ENCODE measurements around the gene TNNI3K. TPM values are rescaled to one million over a fixed set of nuclear protein-coding genes. Genes with fewer than 3 reads are reported as not detected.
A peak's percentile ranks its signal among the peaks of the same experiment; 100 is the strongest.

Gene TNNI3K
- total RNA-seq, 2 experiments from 2014 or later = not detected

DNA sequence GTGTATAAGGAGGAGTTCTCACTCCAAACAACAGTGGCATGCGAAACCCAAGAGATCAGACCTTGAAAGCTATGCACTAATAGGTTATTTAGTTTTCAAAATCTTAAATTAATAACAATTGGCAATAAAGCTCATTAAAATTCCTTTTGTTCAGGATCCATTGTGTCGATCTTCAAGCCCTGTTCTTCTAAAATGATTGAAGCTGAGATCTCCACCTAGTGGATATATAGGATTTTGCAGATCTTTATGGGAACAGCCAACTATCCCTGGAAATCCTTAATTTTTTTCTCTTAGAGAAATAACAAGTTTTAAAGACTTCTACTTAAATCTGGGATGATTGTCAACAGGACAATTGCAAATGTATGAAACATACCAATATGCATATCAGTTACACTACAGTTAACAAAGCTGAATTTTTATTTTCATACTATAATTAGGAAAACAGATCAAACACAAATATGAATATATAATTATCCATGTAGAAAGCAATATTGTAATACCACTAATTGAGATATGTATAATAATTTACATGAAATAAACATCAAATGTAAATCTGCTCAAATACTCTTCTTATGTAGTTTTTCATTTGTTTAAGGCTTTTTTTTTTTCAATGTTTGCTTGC lies 233.9 kb downstream of the TNNI3K start:
- Mint-ChIP-seq H3K27ac (no peak overlapping the region), H3K36me3 (no peaks in the 10 kb centered on the region), H3K4me1 (no peaks in the 10 kb centered on the region), H3K9me3 (no peaks in the 10 kb centered on the region), H3K27me3 (peaks cover 4% of the 10 kb centered on the region), H3K4me3 (no peak overlapping the region)
- DNase-seq = no peak

- H3K4me3 Mint-ChIP-seq = no peak overlapping the region
- no peaks in the 10 kb centered on the region for H3K4me1 Mint-ChIP-seq
- H3K27ac Mint-ChIP-seq = no peak overlapping the region
- no peaks in the 10 kb centered on the region for H3K36me3 Mint-ChIP-seq
- no peaks in the 10 kb centered on the region for H3K9me3 Mint-ChIP-seq
- no peak for DNase-seq
- H3K27me3 Mint-ChIP-seq = peaks cover 4% of the 10 kb centered on the region
These were observed 235.1 kb downstream of the TNNI3K start for GRCh38 chr1:74470251-74470650.

DNA sequence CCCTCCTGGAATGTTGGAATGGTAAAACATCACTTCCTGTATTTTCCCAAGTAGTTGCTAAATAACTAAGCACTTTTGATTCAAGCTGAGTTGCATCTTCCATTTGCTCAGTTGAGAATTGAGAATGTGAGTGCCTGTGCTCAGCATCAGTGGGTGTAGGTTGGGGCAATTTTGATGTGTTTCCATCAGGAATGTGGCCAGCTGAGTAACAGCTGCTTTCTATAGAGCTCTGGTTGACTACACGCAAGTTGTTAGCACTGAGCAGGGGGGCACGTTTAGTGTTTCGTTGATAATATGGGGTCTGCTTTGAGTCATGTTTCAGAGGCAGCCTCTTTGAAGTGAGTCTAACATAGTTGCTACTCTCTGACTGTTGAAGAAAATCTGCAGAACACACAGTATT lies 235.7 kb downstream of the TNNI3K start:
- Mint-ChIP-seq H3K27ac (no peak overlapping the region), H3K9me3 (no peaks in the 10 kb centered on the region), H3K27me3 (peaks cover 4% of the 10 kb centered on the region), H3K36me3 (no peaks in the 10 kb centered on the region), H3K4me3 (no peak overlapping the region), H3K4me1 (no peaks in the 10 kb centered on the region)
- no peak for DNase-seq

- H3K9me3 Mint-ChIP-seq = no peaks in the 10 kb centered on the region
- no peak overlapping the region for H3K27ac Mint-ChIP-seq
- no peaks in the 10 kb centered on the region for H3K4me1 Mint-ChIP-seq
- H3K36me3 Mint-ChIP-seq = no peaks in the 10 kb centered on the region
- H3K4me3 Mint-ChIP-seq = no peak overlapping the region
- DNase-seq = no peak
- H3K27me3 Mint-ChIP-seq = peaks cover 4% of the 10 kb centered on the region
These were observed 236.3 kb downstream of the TNNI3K start for GRCh38 chr1:74471470-74471869.

DNA sequence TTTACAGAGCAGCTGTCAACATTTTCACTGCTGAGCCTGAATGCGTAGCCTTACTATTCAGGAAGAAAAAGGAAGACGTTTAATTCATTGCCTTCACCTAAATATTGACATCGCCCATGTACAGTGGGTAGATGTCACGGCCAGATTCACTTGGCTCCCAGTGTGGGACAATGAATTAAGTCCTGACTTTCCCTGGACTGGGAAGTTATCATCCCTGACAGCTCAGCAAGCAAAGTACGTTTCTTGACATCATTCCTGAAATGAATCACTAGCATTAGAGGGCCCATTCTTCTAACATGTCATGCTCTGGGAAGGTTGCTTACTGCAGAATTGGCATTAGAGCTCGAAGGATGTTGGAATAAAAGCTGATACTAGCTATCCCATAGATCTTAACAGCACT lies 239.4 kb downstream of the TNNI3K start:
- DNase-seq = no peak
- Mint-ChIP-seq H3K27me3 (no peaks in the 10 kb centered on the region), H3K9me3 (no peaks in the 10 kb centered on the region), H3K36me3 (no peaks in the 10 kb centered on the region), H3K4me1 (no peaks in the 10 kb centered on the region), H3K27ac (no peak overlapping the region), H3K4me3 (no peak overlapping the region)

GRCh38 chr1:74478979-74479378 lies 243.8 kb downstream of the TNNI3K start:
- Mint-ChIP-seq H3K4me1 (no peaks in the 10 kb centered on the region), H3K9me3 (no peaks in the 10 kb centered on the region), H3K27ac (no peak overlapping the region), H3K36me3 (no peaks in the 10 kb centered on the region), H3K4me3 (no peak overlapping the region), H3K27me3 (peaks cover 5% of the 10 kb centered on the region)
- no peak for DNase-seq

- Mint-ChIP-seq H3K36me3 (no peaks in the 10 kb centered on the region), H3K4me1 (no peaks in the 10 kb centered on the region), H3K27me3 (peaks cover 5% of the 10 kb centered on the region), H3K4me3 (no peak overlapping the region), H3K9me3 (no peaks in the 10 kb centered on the region), H3K27ac (no peak overlapping the region)
- no peak for DNase-seq
These were observed 244.9 kb downstream of the TNNI3K start for GRCh38 chr1:74480068-74480467.

GRCh38 chr1:74481607-74482006 lies 246.4 kb downstream of the TNNI3K start:
- peaks cover 5% of the 10 kb centered on the region for H3K27me3 Mint-ChIP-seq

DNA sequence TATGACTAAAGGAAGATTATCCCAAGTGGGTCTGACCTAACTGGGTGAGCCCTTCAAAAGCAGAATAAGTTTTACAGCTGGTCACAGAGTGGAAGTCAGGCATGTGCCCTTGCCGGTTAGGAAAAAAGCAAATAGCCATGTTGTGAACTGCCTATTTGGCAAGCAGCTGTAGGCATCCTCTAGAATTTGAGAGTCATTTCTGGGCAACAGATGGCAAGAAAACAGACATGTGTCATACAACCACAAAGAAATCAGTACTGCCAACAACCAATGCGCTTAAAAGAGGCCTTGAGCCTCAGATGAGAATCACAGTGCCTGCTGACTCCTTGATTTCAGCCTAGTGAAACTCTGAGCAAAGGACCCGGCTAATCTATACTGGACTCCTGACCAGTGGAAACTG lies 250.4 kb downstream of the TNNI3K start:
- no peaks in the 10 kb centered on the region for H3K4me1 Mint-ChIP-seq
- no peak overlapping the region for H3K27ac Mint-ChIP-seq
- H3K4me3 Mint-ChIP-seq = no peak overlapping the region
- no peaks in the 10 kb centered on the region for H3K9me3 Mint-ChIP-seq
- no peaks in the 10 kb centered on the region for H3K36me3 Mint-ChIP-seq
- DNase-seq = no peak
- no peaks in the 10 kb centered on the region for H3K27me3 Mint-ChIP-seq

More at GRCh38 chr1:74481607-74482006, 246.4 kb downstream of the TNNI3K start:
- Mint-ChIP-seq H3K4me1 (no peaks in the 10 kb centered on the region), H3K36me3 (no peaks in the 10 kb centered on the region), H3K4me3 (no peak overlapping the region), H3K27ac (no peak overlapping the region), H3K9me3 (no peaks in the 10 kb centered on the region)
- DNase-seq = no peak

DNA sequence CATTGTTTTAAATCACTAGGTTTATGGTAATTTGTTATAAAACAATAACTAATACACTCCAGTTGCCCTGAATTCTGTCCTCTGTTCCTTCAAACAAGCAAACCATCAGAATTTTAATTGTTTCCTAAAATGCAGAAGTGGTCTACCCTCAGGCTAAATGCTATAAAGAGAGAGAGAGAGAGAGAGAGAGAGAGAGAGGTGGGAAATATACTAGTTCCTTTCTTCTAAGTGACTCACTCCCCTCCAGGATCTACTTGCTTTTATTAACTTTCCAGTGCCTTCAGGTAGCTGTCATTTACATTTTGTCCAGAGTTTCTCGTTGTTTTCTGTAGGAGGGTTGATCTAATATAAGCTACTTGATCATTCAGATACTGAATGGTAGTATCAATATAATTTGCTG lies 250.8 kb downstream of the TNNI3K start:
- no peaks in the 10 kb centered on the region for H3K27me3 Mint-ChIP-seq
- no peaks in the 10 kb centered on the region for H3K9me3 Mint-ChIP-seq
- H3K4me1 Mint-ChIP-seq = no peaks in the 10 kb centered on the region
- H3K4me3 Mint-ChIP-seq = no peak overlapping the region
- DNase-seq = no peak
- H3K27ac Mint-ChIP-seq = no peak overlapping the region
- H3K36me3 Mint-ChIP-seq = no peaks in the 10 kb centered on the region

DNA sequence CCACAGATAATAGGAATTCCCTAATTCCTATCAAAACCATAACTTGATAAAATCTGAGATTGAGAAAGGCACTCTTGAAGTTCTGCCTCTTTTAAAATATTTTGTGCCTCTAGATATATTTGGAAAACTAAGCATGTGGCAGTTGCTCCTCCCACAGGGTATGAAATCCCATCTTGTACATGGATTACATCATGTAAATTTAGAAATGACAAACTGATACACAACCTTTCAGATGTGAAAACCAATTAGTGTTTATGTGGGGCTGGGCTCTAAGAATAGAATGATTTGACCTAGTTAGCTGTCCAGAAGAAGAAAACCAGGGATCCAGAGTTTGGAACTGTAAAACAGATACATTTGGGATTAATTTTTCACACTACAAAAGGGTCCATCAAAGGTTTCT lies 261.5 kb downstream of the TNNI3K start:
- H3K27ac Mint-ChIP-seq = no peak overlapping the region
- H3K4me3 Mint-ChIP-seq = no peak overlapping the region
- DNase-seq = no peak
- no peaks in the 10 kb centered on the region for H3K4me1 Mint-ChIP-seq
- H3K36me3 Mint-ChIP-seq = no peaks in the 10 kb centered on the region
- no peaks in the 10 kb centered on the region for H3K9me3 Mint-ChIP-seq
- H3K27me3 Mint-ChIP-seq = no peaks in the 10 kb centered on the region

DNA sequence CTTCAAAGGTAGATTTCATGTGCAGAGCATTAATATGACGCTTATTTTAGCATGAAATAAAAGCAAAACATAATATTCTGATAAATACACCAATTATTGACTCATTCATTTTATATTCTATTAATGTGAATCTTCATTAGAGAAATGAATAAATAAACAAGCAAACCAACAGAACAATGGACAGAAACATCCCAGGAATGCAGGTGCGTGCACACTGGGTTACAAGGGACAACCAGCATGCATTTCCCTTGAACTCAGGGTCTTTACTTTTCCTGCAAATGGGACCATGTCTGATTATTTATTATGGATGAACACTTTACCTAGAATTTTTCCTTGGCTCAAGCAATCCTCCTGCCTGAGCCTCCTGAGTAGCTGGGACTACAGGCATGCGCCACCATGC lies 263.7 kb downstream of the TNNI3K start:
- no peak for DNase-seq
- Mint-ChIP-seq H3K27ac (no peak overlapping the region), H3K4me3 (no peak overlapping the region), H3K4me1 (no peaks in the 10 kb centered on the region), H3K27me3 (no peaks in the 10 kb centered on the region), H3K9me3 (no peaks in the 10 kb centered on the region), H3K36me3 (no peaks in the 10 kb centered on the region)

DNA sequence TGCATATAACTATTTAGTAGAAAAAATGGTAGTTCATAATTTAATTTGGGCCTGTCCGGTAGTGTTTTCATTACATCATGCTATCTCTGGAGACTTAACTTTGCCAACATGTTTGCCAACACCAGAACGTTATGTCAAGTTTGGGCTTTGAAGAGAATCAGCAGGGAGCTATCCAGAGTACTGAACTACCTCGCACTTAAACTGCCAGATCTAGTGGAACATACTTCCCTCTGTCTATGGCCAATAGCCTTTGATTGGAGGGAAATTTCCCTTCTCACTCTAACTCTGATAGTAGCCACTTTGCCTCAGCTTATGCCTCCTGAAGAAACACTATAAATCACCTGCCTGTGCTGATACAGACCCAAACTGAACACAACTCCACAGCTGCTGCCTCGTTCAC lies 267.2 kb downstream of the TNNI3K start:
- Mint-ChIP-seq H3K27me3 (no peaks in the 10 kb centered on the region), H3K9me3 (no peaks in the 10 kb centered on the region), H3K4me3 (no peak overlapping the region), H3K36me3 (no peaks in the 10 kb centered on the region), H3K4me1 (no peaks in the 10 kb centered on the region), H3K27ac (no peak overlapping the region)
- DNase-seq = no peak

- Mint-ChIP-seq H3K27ac (no peak overlapping the region), H3K4me3 (no peak overlapping the region), H3K4me1 (no peaks in the 10 kb centered on the region), H3K36me3 (no peaks in the 10 kb centered on the region), H3K27me3 (no peaks in the 10 kb centered on the region), H3K9me3 (no peaks in the 10 kb centered on the region)
- DNase-seq = no peak
These were observed 267.7 kb downstream of the TNNI3K start for GRCh38 chr1:74502858-74503257.

DNA sequence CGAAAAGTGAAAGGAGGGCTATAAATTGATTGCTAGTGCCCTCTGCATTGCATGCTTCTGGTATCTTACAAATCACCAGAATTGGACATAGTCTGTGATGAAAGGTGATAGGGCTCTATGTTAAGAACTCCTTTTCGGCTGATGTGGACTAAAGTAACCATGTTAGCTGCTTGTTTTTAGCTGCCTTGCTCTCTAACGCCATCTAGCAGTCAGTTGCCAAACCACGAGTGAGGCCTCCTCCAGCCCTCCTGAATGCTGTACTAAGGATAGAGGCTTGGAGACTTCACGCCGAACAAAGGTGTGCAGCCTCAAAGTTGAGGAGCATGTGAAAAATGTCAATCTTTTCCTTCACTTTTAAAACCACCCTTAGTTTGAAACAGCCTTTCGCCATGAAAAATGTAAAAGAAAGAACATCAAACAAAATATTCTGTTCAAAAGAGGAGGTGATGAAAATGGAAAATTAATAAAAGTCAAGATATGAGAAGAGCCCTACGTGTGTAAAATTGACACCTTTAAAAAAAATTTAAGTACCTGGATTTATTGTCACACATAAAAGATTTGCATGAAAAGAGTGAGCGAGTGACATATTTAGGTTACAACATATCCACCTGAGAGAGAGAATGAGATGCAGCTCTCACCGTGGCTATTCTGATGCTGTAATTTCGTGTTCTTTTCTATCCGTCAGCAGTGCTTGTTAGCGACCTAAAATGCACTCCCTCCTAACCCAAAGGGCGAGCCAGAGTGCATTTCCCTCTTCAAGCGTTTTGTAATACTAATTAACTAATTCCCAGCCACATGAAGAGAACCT lies 269.1 kb downstream of the TNNI3K start:
- no peaks in the 10 kb centered on the region for H3K4me1 Mint-ChIP-seq
- H3K36me3 Mint-ChIP-seq = no peaks in the 10 kb centered on the region
- H3K27me3 Mint-ChIP-seq = no peaks in the 10 kb centered on the region
- H3K4me3 Mint-ChIP-seq = no peak overlapping the region
- no peaks in the 10 kb centered on the region for H3K9me3 Mint-ChIP-seq
- DNase-seq = peak; percentile 21
- H3K27ac Mint-ChIP-seq = no peak overlapping the region

- Mint-ChIP-seq H3K27me3 (no peaks in the 10 kb centered on the region), H3K4me1 (no peaks in the 10 kb centered on the region), H3K36me3 (no peaks in the 10 kb centered on the region), H3K4me3 (no peak overlapping the region), H3K27ac (no peak overlapping the region), H3K9me3 (no peaks in the 10 kb centered on the region)
- no peak for DNase-seq
These were observed 269.8 kb downstream of the TNNI3K start for GRCh38 chr1:74504933-74505512.
